GM12878 (cell line): ENCODE measurements around the gene MFN2.

Source experiments
- EZH2 ChIP-seq: IDR thresholded peaks from 2 replicates; pipeline ENCODE4 v1.6.1; 2012; ENCODE audit warnings: low read depth, mild to moderate bottlenecking, control low read depth, inconsistent platforms, low read length, borderline replicate concordance; ENCODE audit not compliant: control insufficient read depth
- FOXM1 ChIP-seq: IDR thresholded peaks from 2 replicates; pipeline ENCODE4 v1.6.1; 2012; ENCODE audit warnings: low read depth, mild to moderate bottlenecking, inconsistent platforms, low read length, moderate library complexity
- MXI1 ChIP-seq: fragments of 150-350 bp; IDR thresholded peaks from 2 replicates; pipeline ENCODE4 v1.6.1; 2011; ENCODE audit warnings: low read depth, mild to moderate bottlenecking, inconsistent platforms, low read length, improper control_type of control experiment
- POLR2A ChIP-seq: IDR thresholded peaks from 2 replicates; pipeline ENCODE4 v1.6.1; 2011; ENCODE audit warnings: low read depth, mild to moderate bottlenecking, low read length
- RUNX3 ChIP-seq: IDR thresholded peaks from 2 replicates; pipeline ENCODE4 v1.6.1; 2012; ENCODE audit warnings: low read length, inconsistent platforms
- SREBF2 ChIP-seq: IDR thresholded peaks from 2 replicates; pipeline ENCODE4 v1.6.1; 2012; ENCODE audit warnings: mild to moderate bottlenecking, low read length
- SUPT20H ChIP-seq: IDR thresholded peaks from 2 replicates; pipeline ENCODE4 v1.6.1; 2011; ENCODE audit warnings: low read depth, mild to moderate bottlenecking, low read length, moderate library complexity, borderline replicate concordance; ENCODE audit not compliant: control insufficient read depth
- TAF1 ChIP-seq: IDR thresholded peaks from 2 replicates; pipeline ENCODE4 v1.6.1; 2011; ENCODE audit warnings: mild to moderate bottlenecking, low read depth, low read length, borderline replicate concordance
- ZNF274 ChIP-seq: IDR thresholded peaks from one replicate; pipeline ENCODE4 v1.8.0; 2011; ENCODE audit not compliant: insufficient read length, insufficient read depth
- TF ChIP-seq, protein P1 (sequence below): IDR thresholded peaks from 2 replicates; pipeline ENCODE4 v1.6.1; 2012; ENCODE audit warnings: low read depth, low read length, improper control_type of control experiment

DNA sequence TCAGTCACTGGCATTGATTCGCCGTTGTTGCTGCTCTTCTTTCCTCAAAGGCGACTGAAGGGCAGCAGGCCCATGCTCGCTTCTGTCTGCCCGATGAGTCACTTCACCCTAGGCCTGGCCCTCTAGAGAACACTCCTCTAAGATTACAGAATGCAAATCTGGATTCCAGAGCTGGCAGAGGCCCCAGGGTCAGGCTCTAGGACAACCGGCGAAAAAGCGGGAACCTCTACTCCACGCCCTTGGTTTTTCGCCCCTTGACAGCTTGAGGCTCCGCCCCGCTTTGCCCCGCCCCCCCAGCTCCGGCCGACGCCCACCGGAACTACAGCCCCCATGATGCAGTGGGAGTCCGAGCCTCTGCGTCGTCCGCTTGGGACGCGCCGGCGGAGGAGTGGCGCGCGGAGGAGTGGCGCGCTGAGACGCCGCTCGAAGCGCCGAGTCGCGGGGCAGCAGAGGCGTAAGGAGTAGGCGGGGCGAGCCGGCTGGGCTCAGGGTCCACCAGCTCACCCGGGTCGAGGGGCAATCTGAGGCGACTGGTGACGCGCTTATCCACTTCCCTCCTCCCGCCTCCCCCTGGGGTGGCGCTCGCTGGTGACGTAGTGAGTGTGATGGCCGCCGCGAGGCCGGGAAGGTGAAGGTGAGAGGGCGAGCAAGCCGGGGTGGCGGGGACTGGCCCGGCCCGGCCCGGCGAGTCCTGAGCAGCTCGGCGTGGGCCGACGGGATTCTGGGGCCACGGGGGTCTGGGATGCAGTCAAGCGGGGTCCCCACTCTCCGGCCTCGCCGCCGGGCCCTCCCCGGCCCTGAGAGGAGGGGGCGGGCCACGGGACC is at the start of gene MFN2:
- TF ChIP-seq FOXM1 (no peak), MXI1 (peak; percentile 11; the same call in 1 of the 2 replicates), EZH2 (no peak), POLR2A (peak; percentile 92), RUNX3 (no peak), TAF1 (peak; percentile 90; the same call in 1 of the 2 replicates), SREBF2 (peak; percentile 11; the same call in 1 of the 2 replicates), SUPT20H (no peak), ZNF274 (no peak)
- TF ChIP-seq, protein P1, sequence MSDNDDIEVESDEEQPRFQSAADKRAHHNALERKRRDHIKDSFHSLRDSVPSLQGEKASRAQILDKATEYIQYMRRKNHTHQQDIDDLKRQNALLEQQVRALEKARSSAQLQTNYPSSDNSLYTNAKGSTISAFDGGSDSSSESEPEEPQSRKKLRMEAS = no peak
